Fibroblast of lung (primary cell): ENCODE data around the gene DGAT2.

Source experiments
- CTCF ChIP-seq, 2 donors: IDR thresholded peaks in 1 of 2; conservative IDR thresholded peaks in 1 of 2; 1 replicate in 1 of 2; 2 replicates in 1 of 2; pipeline ENCODE4 v1.5.1; 2011 to 2012; ENCODE audit warnings: low read length in 2 of 2, control low read depth in 1 of 2, inconsistent platforms in 1 of 2, low read depth in 1 of 2, mild to moderate bottlenecking in 1 of 2
- EZH2 ChIP-seq: IDR thresholded peaks from 2 replicates; pipeline ENCODE4 v1.5.1; 2012; ENCODE audit warnings: low read length, control low read depth, mild to moderate bottlenecking; ENCODE audit errors: missing control alignments

- TF ChIP-seq CTCF (conservative IDR thresholded peaks at IDR 0.05 in 1 of 2, IDR thresholded peaks at IDR 0.05 in 1 of 2; ENCODE audit: low read depth in 1 of 2, low read length in 2 of 2) (no peak), EZH2 (no peak)
These were observed 42.2 kb downstream of the DGAT2 start for GRCh38 chr11:75810637-75811390.
